Esophagus muscularis mucosa (tissue), 3 donors: ENCODE data around the gene ETV4.

Experiments used
- POLR2AphosphoS5 ChIP-seq, 2 donors: sonication (generic); formaldehyde crosslinking; IDR thresholded peaks; one replicate each; pipeline ENCODE4 v1.6.1; 2017; ENCODE audit warnings: antibody characterized with exemption in 2 of 2
- TF ChIP-seq, protein P1 (sequence below), 3 experiments: fragments of 200-600 bp in 2 of 3; fragments of 450-650 bp in 1 of 3; sonication (generic) in 2 of 3; IDR thresholded peaks; one replicate each; pipeline ENCODE4 v1.5.1; 2017 to 2019; ENCODE audit warnings: antibody characterized with exemption in 3 of 3, mild to moderate bottlenecking in 2 of 3, moderate library complexity in 1 of 3

DNA sequence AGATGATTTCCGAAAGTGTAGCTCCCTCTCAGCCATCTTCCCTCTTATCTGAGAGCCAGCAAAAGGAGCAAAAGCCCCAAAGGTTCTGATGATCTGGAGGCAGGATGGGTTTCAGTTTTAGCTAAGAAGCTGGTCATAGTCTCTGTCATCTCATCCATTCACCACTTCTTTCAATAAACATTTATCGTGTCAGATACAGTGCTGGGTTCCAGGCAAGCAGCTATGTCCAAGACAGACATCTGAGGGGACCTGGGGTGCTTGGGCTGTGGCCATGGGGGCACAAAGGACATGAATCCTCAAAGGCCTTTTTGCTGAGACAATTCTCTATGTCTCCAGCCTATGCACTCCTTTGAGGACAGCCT lies 1.0 kb upstream of the ETV4 start:
- TF ChIP-seq POLR2AphosphoS5 (IDR thresholded peaks at IDR 0.05): no peak
- TF ChIP-seq, protein P1, sequence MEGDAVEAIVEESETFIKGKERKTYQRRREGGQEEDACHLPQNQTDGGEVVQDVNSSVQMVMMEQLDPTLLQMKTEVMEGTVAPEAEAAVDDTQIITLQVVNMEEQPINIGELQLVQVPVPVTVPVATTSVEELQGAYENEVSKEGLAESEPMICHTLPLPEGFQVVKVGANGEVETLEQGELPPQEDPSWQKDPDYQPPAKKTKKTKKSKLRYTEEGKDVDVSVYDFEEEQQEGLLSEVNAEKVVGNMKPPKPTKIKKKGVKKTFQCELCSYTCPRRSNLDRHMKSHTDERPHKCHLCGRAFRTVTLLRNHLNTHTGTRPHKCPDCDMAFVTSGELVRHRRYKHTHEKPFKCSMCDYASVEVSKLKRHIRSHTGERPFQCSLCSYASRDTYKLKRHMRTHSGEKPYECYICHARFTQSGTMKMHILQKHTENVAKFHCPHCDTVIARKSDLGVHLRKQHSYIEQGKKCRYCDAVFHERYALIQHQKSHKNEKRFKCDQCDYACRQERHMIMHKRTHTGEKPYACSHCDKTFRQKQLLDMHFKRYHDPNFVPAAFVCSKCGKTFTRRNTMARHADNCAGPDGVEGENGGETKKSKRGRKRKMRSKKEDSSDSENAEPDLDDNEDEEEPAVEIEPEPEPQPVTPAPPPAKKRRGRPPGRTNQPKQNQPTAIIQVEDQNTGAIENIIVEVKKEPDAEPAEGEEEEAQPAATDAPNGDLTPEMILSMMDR (IDR thresholded peaks at IDR 0.05): no peak
